ENCODE measurements around the gene FAM210A. TPM values are rescaled to one million over a fixed set of nuclear protein-coding genes. Genes with fewer than 3 reads are reported as not detected.

FAM210A gene
- total and polyA plus RNA-seq, 2 donors (not counting 1 experiment from before 2014, with no cell fraction given): 4.2 to 11.4 TPM

DNA sequence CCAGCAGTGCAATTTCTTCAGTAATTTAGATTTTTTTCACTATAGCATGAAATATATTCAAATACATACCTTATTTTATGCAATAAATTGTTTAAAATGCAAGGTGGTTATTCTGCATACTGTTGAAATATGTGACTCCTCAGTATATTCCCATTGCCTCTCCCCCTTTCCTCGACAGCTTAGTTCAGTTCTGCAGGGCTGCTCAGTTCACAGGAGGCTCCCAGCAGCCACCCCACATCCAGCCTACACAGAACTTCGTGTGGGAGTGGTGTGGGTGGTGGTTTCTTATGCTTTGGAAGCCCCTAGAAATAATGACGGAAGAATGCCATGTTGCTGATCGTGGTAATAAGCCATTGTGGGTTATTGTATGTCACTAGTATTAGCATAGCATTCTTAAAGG, 79.7 kb downstream of the FAM210A start:
- TF ChIP-seq, protein P1, sequence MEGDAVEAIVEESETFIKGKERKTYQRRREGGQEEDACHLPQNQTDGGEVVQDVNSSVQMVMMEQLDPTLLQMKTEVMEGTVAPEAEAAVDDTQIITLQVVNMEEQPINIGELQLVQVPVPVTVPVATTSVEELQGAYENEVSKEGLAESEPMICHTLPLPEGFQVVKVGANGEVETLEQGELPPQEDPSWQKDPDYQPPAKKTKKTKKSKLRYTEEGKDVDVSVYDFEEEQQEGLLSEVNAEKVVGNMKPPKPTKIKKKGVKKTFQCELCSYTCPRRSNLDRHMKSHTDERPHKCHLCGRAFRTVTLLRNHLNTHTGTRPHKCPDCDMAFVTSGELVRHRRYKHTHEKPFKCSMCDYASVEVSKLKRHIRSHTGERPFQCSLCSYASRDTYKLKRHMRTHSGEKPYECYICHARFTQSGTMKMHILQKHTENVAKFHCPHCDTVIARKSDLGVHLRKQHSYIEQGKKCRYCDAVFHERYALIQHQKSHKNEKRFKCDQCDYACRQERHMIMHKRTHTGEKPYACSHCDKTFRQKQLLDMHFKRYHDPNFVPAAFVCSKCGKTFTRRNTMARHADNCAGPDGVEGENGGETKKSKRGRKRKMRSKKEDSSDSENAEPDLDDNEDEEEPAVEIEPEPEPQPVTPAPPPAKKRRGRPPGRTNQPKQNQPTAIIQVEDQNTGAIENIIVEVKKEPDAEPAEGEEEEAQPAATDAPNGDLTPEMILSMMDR (IDR thresholded peaks at IDR 0.05): no peak
- TF ChIP-seq EZH2 (IDR thresholded peaks at IDR 0.05; ENCODE audit: borderline replicate concordance, insufficient read depth, low read depth, low read length, poor library complexity, severe bottlenecking): no peak
- H2AFZ ChIP-seq (ENCODE audit: insufficient read depth, low read depth, low read length, poor library complexity, severe bottlenecking): no peak overlapping the region
- no peaks in the 10 kb centered on the region for H4K20me1 ChIP-seq (ENCODE audit: control insufficient read depth, insufficient read depth, low read length, poor library complexity, severe bottlenecking)
- peaks cover 2% of the 10 kb centered on the region for H3K4me1 Mint-ChIP-seq
- no peak overlapping the region for H3K9ac ChIP-seq (ENCODE audit: low read length)
- peaks cover 0 to 3% (median 0%) of the 10 kb centered on the region in 3 donors for H3K9me3 ChIP-seq (ENCODE audit: control extremely low read depth in 1 of 3, control insufficient read depth in 2 of 3, insufficient read depth in 1 of 3, low read length in 2 of 3)
- H3K27ac Mint-ChIP-seq: no peak overlapping the region
- no peaks in the 10 kb centered on the region for H3K4me1 ChIP-seq (ENCODE audit: control insufficient read depth in 2 of 2, insufficient read depth in 2 of 2, low read length in 2 of 2)
- no peak for DNase-seq
- intact Hi-C loops (cut with micrococcal nuclease): no loop called here
- no peaks in the 10 kb centered on the region for H3K27me3 ChIP-seq (replicated peaks in 1 of 4; ENCODE audit: control extremely low read depth in 1 of 4, control insufficient read depth in 3 of 4, insufficient read depth in 4 of 4, low read length in 3 of 4)
- ChIA-PET POLR2A (no interaction called here), CTCF (no interaction called here)
- H3K9me3 Mint-ChIP-seq (ENCODE audit: insufficient read depth): no peaks in the 10 kb centered on the region
- H3K27me3 Mint-ChIP-seq: no peaks in the 10 kb centered on the region
- H3K36me3 ChIP-seq (replicated peaks in 1 of 2; ENCODE audit: control extremely low read depth in 1 of 2, control insufficient read depth in 1 of 2, extremely low read depth in 1 of 2, insufficient read depth in 2 of 2, low read length in 1 of 2): peaks cover 0 to 13% of the 10 kb centered on the region in 2 experiments
- no peak overlapping the region for H3K4me3 Mint-ChIP-seq
- H3K4me2 ChIP-seq (replicated peaks; ENCODE audit: low read depth, low read length, poor library complexity, severe bottlenecking): no peak overlapping the region
- H3K27ac ChIP-seq (ENCODE audit: low read length in 2 of 2): no peak overlapping the region
- WGBS (ENCODE audit: insufficient coverage): no CpG with 5 or more reads among the region's 4 CpGs
- no peak for ATAC-seq (ENCODE audit: low read depth)
- H3K4me3 ChIP-seq (ENCODE audit: control extremely low read depth in 1 of 5, extremely low read depth in 1 of 5, insufficient read depth in 1 of 5, low read depth in 2 of 5, low read length in 4 of 5): no peak overlapping the region
- no peaks in the 10 kb centered on the region for H3K79me2 ChIP-seq (ENCODE audit: control insufficient read depth, insufficient read depth, low read length)

DNA sequence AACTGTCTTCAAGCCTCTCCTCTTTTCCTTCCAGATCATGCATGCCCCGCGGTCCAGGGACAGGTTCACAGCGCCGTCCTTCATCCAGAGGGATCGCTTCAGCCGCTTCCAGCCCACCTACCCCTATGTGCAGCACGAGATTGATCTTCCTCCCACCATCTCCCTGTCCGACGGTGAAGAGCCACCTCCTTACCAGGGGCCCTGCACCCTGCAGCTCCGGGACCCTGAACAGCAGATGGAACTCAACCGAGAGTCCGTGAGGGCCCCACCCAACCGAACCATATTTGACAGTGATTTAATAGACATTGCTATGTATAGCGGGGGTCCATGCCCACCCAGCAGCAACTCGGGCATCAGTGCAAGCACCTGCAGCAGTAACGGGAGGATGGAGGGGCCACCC, 81.3 kb downstream of the FAM210A start:
- DNase-seq (no peak), ATAC-seq (ENCODE audit: low read depth) (no peak)
- CTCF ChIA-PET: no interaction called here
- Histone ChIP-seq H3K4me3 (ENCODE audit: control extremely low read depth in 1 of 5, extremely low read depth in 1 of 5, insufficient read depth in 1 of 5, low read depth in 2 of 5, low read length in 4 of 5) (no peak overlapping the region), H3K9me3 (ENCODE audit: control extremely low read depth in 1 of 3, control insufficient read depth in 2 of 3, insufficient read depth in 1 of 3, low read length in 2 of 3) (peaks cover 0 to 6% (median 0%) of the 10 kb centered on the region in 3 donors), H3K27me3 (replicated peaks in 1 of 4; ENCODE audit: control extremely low read depth in 1 of 4, control insufficient read depth in 3 of 4, insufficient read depth in 4 of 4, low read length in 3 of 4) (no peaks in the 10 kb centered on the region), H3K4me1 (ENCODE audit: control insufficient read depth in 2 of 2, insufficient read depth in 2 of 2, low read length in 2 of 2) (no peaks in the 10 kb centered on the region), H3K36me3 (replicated peaks in 1 of 2; ENCODE audit: control extremely low read depth in 1 of 2, control insufficient read depth in 1 of 2, extremely low read depth in 1 of 2, insufficient read depth in 2 of 2, low read length in 1 of 2) (peaks cover 0 to 13% of the 10 kb centered on the region in 2 experiments), H3K27ac (ENCODE audit: low read length in 2 of 2) (no peak overlapping the region), H3K4me2 (replicated peaks; ENCODE audit: low read depth, low read length, poor library complexity, severe bottlenecking) (no peak overlapping the region), H2AFZ (ENCODE audit: insufficient read depth, low read depth, low read length, poor library complexity, severe bottlenecking) (no peak overlapping the region), H3K9ac (ENCODE audit: low read length) (no peak overlapping the region), H4K20me1 (ENCODE audit: control insufficient read depth, insufficient read depth, low read length, poor library complexity, severe bottlenecking) (no peaks in the 10 kb centered on the region), H3K79me2 (ENCODE audit: control insufficient read depth, insufficient read depth, low read length) (no peaks in the 10 kb centered on the region)
- intact Hi-C loops (cut with micrococcal nuclease): no loop called here
- Mint-ChIP-seq H3K4me3 (no peak overlapping the region), H3K27me3 (no peaks in the 10 kb centered on the region), H3K9me3 (ENCODE audit: insufficient read depth) (no peaks in the 10 kb centered on the region), H3K27ac (no peak overlapping the region), H3K4me1 (peaks cover 2% of the 10 kb centered on the region)
- no peak for TF ChIP-seq EZH2 (IDR thresholded peaks at IDR 0.05; ENCODE audit: borderline replicate concordance, insufficient read depth, low read depth, low read length, poor library complexity, severe bottlenecking)
- 98% methylated on average over 13 of the region's 16 CpGs for WGBS (ENCODE audit: insufficient coverage)
- POLR2A ChIA-PET: no interaction called here
